Esophagus muscularis mucosa (tissue), 4 donors: ENCODE results near the gene PAQR8.

Experiments
- EP300 ChIP-seq: sonication (generic); formaldehyde crosslinking; IDR thresholded peaks from one replicate; pipeline ENCODE4 v1.6.1; 2017; ENCODE audit warnings: antibody characterized with exemption
- POLR2A ChIP-seq: fragments of 450-650 bp; IDR thresholded peaks from one replicate; pipeline ENCODE4 v1.6.1; 2017; ENCODE audit warnings: antibody characterized with exemption, moderate library complexity, mild to moderate bottlenecking, low read depth
- POLR2AphosphoS5 ChIP-seq, 2 donors: sonication (generic); formaldehyde crosslinking; IDR thresholded peaks; one replicate each; pipeline ENCODE4 v1.6.1; 2017; ENCODE audit warnings: antibody characterized with exemption in 2 of 2
- TF ChIP-seq, protein P1 (sequence below), 3 experiments: fragments of 200-600 bp in 2 of 3; fragments of 450-650 bp in 1 of 3; sonication (generic) in 2 of 3; IDR thresholded peaks; one replicate each; pipeline ENCODE4 v1.5.1; 2017 to 2019; ENCODE audit warnings: antibody characterized with exemption in 3 of 3, mild to moderate bottlenecking in 2 of 3, moderate library complexity in 1 of 3

DNA sequence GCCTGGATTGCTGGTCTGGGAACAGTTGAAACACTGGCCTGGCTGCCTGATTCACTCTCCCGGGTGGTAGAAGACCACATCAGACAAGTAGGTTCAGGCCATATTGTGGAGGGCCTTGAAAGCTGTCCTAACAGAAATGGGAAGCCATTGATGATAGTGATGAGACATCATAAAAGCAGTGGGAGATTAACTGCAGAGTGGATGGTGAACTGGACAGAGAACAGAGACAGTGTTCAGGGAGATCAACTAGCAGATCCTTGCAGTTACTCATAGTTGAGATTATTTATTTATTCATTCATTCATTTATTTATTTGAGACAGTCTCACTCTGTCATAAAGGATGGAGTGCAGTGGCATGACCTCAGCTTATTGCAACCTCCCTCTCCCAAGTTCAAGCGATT is 47.2 kb upstream of the PAQR8 start:
- TF ChIP-seq, protein P1, sequence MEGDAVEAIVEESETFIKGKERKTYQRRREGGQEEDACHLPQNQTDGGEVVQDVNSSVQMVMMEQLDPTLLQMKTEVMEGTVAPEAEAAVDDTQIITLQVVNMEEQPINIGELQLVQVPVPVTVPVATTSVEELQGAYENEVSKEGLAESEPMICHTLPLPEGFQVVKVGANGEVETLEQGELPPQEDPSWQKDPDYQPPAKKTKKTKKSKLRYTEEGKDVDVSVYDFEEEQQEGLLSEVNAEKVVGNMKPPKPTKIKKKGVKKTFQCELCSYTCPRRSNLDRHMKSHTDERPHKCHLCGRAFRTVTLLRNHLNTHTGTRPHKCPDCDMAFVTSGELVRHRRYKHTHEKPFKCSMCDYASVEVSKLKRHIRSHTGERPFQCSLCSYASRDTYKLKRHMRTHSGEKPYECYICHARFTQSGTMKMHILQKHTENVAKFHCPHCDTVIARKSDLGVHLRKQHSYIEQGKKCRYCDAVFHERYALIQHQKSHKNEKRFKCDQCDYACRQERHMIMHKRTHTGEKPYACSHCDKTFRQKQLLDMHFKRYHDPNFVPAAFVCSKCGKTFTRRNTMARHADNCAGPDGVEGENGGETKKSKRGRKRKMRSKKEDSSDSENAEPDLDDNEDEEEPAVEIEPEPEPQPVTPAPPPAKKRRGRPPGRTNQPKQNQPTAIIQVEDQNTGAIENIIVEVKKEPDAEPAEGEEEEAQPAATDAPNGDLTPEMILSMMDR (IDR thresholded peaks at IDR 0.05): no peak
- TF ChIP-seq POLR2A (no peak), EP300 (no peak), POLR2AphosphoS5 (IDR thresholded peaks at IDR 0.05) (no peak)
